Measurements from ENCODE around the gene HABP4. TPM values are rescaled to one million over a fixed set of nuclear protein-coding genes. Genes with fewer than 3 reads are reported as not detected.

Gene HABP4
- total RNA-seq, 1 experiment from 2014 or later, result 5.7 TPM

- no peak for DNase-seq (ENCODE audit: low spot score)
These were observed 73.4 kb downstream of the HABP4 start for GRCh38 chr9:96523374-96523773.

- no peak for DNase-seq (ENCODE audit: low spot score)
These were observed 74.1 kb downstream of the HABP4 start for GRCh38 chr9:96524045-96524444.

- no peak for DNase-seq (ENCODE audit: low spot score)
These were observed 74.8 kb downstream of the HABP4 start for GRCh38 chr9:96524764-96525163.

- no peak for DNase-seq (ENCODE audit: low spot score)
These were observed 82.2 kb downstream of the HABP4 start for GRCh38 chr9:96532173-96532572.

GRCh38 chr9:96540106-96540505 lies 90.1 kb downstream of the HABP4 start:
- DNase-seq (ENCODE audit: low spot score), result no peak

Other genes with a start within 250 kb of the HABP4 start
- not detected in 2 replicates for gene HSD17B3, start 148.0 kb upstream of the HABP4 start, total RNA-seq (2014; rRNA removed; shearing (Covaris generic))
- 12.1 and 15.5 TPM in 2 replicates for gene SLC35D2, start 66.5 kb upstream of the HABP4 start, total RNA-seq (2014; rRNA removed; shearing (Covaris generic))
- 9.9 and 11.6 TPM in 2 replicates for gene ZNF367, start 31.8 kb upstream of the HABP4 start, total RNA-seq (2014; rRNA removed; shearing (Covaris generic))
- gene CDC14B, start 169.7 kb downstream of the HABP4 start, total RNA-seq (2014; rRNA removed; shearing (Covaris generic)), result 14.4 TPM in 2 replicates
- 15.0 TPM in 2 replicates for gene PRXL2C, start 205.1 kb downstream of the HABP4 start, total RNA-seq (2014; rRNA removed; shearing (Covaris generic))